ENCODE results near the gene RELN.

DNA sequence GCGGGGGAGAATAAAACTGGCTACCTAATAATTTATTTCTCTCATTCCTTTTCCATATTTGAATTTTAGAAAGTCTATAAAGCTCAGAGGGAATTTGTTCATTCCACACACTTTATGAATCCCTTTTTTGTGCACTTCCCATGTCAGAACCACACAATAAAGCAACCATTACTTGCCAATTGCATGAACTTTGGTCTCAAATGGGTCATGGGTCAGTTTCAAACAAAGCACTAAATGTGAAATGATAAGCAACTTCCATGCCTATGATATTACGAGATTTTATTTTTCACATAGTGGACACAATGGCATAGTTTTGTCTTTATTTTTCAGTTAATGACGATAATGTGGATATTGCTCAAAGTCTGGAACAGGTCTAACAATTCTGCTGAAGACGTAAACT lies 18.6 kb upstream of the RELN start:
- no peak for TF ChIP-seq POLR2A (IDR thresholded peaks at IDR 0.05)
- TF ChIP-seq, protein P1, sequence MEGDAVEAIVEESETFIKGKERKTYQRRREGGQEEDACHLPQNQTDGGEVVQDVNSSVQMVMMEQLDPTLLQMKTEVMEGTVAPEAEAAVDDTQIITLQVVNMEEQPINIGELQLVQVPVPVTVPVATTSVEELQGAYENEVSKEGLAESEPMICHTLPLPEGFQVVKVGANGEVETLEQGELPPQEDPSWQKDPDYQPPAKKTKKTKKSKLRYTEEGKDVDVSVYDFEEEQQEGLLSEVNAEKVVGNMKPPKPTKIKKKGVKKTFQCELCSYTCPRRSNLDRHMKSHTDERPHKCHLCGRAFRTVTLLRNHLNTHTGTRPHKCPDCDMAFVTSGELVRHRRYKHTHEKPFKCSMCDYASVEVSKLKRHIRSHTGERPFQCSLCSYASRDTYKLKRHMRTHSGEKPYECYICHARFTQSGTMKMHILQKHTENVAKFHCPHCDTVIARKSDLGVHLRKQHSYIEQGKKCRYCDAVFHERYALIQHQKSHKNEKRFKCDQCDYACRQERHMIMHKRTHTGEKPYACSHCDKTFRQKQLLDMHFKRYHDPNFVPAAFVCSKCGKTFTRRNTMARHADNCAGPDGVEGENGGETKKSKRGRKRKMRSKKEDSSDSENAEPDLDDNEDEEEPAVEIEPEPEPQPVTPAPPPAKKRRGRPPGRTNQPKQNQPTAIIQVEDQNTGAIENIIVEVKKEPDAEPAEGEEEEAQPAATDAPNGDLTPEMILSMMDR (IDR thresholded peaks at IDR 0.05), result no peak

Measured in heart left ventricle (tissue), 13 donors.